ENCODE data around the gene TEPSIN.

- TF ChIP-seq CTCF (conservative IDR thresholded peaks at IDR 0.05): no peak
- TF ChIP-seq ZFX (IDR thresholded peaks at IDR 0.05): no peak
These were observed 41.5 kb downstream of the TEPSIN start for GRCh38 chr17:81197409-81197795.

Data from C4-2B (cell line).